ENCODE results near the gene COBL.

COBL gene

GRCh38 chr7:51198654-51199053 lies 118.0 kb downstream of the COBL start:
- no peak overlapping the region for H3K27ac ChIP-seq
- TF ChIP-seq CTCF (conservative IDR thresholded peaks at IDR 0.05): no peak

GRCh38 chr7:51190969-51191368 lies 125.6 kb downstream of the COBL start:
- H3K27ac ChIP-seq: no peak overlapping the region
- TF ChIP-seq CTCF (conservative IDR thresholded peaks at IDR 0.05): no peak

GRCh38 chr7:51189777-51190176 lies 126.8 kb downstream of the COBL start:
- TF ChIP-seq CTCF (conservative IDR thresholded peaks at IDR 0.05): no peak
- no peak overlapping the region for H3K27ac ChIP-seq

- TF ChIP-seq CTCF (conservative IDR thresholded peaks at IDR 0.05): no peak
- no peak overlapping the region for H3K27ac ChIP-seq
Measured at GRCh38 chr7:51188987-51189386, 127.6 kb downstream of the COBL start.

GRCh38 chr7:51187941-51188340 lies 128.7 kb downstream of the COBL start:
- TF ChIP-seq CTCF (conservative IDR thresholded peaks at IDR 0.05): peak; percentile 42
- no peak overlapping the region for H3K27ac ChIP-seq

GRCh38 chr7:51186531-51186930 lies 130.1 kb downstream of the COBL start:
- H3K27ac ChIP-seq: no peak overlapping the region
- no peak for TF ChIP-seq CTCF (conservative IDR thresholded peaks at IDR 0.05)

- no peak overlapping the region for H3K27ac ChIP-seq
- no peak for TF ChIP-seq CTCF (conservative IDR thresholded peaks at IDR 0.05)
Measured at GRCh38 chr7:51182636-51183166, 133.9 kb downstream of the COBL start.

Measured in VCaP (cell line).